CD4-positive, alpha-beta T cell treated with Interferon alpha-2 for 1 hour (primary cell): ENCODE data around the gene RAP1GAP2.

Experiments used
- DNase-seq, 2 donors: peaks; one replicate each; pipeline ENCODE4 v3.0.0-alpha.2; 2020 to 2022

The RAP1GAP2 gene

DNA sequence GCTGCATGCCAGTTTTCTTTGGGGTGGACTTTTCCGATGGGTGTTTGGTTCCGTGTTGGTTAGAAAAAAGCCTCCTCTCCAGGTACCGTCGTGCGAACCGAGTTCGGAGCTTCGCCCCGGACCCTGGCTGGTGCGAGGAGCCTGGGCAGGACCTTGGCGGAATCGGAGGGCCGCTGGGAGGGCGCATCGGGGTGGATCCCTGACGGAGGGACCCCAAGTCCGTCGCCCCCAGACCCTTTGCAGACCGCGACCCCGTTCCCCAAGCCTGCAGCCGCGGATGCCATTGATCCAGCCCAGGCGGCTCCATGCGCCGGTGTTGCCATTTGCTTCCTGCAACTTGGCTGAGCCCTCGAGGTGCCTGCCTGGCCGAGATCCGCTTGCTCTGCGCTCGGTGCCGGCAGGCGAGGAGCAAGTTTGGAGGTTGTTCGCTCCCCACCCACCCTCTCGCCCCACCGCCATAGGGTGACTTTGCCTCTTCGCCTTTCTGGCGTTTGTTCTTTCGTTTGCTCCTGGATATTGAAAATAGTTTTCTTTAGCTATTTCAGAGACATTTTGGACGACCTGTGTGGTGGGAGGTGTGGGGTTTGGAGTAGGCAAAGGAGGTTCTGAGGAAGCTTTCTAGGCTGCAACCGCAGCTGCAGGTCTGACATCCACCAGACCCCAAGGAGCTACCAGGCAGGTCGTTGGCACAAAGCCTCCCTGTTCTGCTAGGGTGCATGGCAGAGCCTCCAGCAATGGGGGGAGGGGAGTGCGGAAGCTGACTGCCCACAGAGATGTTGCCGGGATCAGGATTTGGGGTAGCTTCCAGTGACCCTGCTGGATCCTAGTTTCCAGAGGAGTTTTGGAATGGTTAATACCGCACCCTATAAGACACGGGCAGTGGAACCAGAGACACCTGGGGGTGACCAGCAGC lies 58.2 kb downstream of the RAP1GAP2 start:
- DNase-seq: no peak

DNA sequence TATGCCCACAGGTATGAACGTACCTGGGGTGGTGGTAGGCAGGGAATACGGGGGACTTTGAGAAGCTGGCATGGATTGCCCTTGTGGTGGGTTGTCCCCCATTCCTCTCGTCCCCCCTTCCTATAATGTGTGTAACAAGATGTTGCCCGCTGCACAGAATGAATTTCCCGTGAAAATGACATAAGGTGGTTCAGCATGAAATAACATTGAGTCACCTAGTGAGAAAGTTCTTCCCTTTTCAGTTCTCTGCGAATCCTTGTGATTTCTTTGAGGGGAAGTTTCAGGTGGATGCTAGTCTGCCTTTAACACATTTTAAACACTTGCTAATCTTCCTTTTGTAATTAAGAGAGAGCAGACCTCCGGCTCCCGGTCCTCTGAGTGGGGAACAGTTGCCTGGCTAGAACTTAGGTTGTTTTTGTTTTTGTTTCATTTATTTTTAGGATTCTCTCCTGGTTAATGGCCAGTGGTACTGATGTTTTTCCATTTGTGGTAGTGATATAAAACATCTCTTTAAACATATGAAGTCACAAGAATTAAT lies 58.9 kb downstream of the RAP1GAP2 start:
- no peak for DNase-seq

DNA sequence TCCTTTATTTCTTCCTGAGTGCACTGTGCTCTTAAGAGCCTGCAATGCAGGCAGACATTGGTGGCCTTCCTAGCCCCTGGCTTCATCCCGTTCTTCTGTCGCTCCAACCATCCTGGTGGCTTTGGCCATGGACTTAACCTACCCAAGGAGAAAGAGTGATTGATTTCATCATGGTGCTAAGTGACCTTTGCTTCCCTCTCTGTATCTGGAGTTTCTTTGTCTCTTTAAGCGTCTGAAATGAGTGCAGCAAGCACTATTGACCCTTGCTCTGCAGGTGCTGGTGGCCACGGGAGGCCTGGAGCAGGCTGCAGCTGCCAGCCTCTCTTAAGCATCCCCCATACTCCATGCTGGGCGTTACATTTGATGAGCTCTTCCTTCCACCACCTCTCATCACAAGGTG lies 60.5 kb downstream of the RAP1GAP2 start:
- DNase-seq: no peak

DNA sequence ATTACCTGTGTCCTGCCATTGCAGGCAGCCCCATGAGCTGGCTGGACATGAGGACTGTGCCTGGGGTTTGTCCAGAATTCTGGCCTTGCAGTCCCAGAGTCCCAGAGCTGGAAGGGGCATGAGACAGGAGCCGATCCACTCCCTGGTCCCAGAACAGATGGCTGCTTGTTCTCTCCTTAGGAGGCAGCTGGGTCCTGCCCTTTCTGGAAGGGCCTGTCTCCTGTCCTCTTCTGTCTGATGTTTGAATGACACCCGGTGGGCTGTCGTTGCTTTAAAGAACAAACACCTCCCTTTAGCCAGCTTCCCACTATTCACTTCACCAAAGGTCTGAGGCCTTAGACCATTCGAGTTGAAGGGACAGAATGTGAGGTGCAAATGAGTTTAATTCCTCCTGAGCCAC lies 63.8 kb downstream of the RAP1GAP2 start:
- DNase-seq: no peak

DNA sequence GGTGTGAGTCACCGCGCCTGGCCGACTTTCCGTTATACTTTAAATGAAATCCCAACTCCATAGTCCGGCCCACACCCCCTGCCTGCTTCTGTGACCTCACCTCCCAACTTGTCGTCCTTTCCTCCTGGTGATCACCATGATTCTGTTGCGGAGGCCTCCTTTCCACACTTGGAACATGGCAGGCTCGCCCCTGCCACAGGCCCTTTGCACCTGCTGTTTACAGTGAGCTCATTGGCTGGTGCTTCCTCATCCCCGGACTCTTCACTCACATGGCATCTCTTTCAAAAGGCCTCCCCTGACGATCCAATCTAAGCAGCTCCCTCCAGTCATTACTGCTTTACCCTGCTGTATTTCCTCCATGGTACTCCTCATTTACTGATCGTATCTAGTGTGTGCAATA lies 64.6 kb downstream of the RAP1GAP2 start:
- no peak for DNase-seq

DNA sequence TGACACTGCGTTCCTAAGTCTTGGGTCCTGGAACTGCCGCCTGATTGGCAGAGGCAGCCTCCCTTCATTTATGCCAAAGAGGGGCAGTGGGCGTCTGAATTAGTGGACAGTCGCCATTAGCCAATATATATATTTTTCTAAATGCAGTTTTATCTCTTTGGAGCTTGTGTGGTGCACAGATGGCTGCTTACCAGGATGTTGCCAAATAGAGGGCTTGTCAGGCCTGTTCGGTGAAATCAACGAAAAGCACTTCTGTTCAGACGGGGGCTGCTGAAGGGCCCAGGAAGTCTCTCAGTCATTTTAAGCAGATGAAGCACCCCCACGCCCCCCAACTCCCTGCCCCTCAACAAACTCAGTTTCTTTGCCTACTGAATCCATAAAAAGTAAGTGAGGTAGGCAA lies 66.0 kb downstream of the RAP1GAP2 start:
- DNase-seq: no peak

DNA sequence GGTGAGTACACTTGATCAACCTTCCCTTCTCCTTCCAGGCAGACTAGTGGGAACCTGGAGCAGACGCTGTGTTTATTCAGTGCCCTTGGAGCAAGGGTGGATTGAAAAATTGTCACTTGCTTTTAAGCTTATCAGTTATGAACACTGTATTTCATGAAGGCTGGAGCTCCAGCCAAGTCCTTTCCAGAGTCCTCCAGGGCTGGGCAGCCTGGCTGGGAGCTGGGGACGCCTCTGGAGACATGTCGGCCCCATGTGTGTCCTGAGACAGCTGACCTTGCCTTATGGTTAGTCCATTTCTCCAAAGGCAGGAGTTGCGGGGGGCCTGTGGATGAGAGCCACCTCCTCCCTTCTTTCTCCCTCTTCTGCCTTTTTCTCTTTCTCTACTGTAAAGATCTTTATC lies 67.0 kb downstream of the RAP1GAP2 start:
- no peak for DNase-seq

DNA sequence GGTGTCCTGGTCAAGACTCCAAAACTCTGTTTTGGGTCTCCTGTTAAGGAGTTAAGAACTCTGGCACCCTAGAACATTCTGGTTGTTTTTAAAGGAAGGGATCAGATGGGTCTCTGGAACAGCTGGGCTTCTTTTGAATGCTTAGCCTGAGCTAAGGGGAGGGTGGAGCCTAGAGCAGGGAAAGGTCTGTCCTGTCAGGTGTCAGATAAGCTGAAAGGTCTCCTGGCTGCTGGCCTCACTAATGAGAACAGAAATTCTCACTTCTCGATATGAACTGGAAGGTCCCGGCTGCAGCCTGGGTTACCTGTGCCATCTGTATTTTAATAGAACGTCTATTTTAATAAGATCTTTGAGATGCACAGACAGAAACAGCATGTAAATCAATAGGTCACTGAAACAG lies 69.0 kb downstream of the RAP1GAP2 start:
- DNase-seq: no peak

DNA sequence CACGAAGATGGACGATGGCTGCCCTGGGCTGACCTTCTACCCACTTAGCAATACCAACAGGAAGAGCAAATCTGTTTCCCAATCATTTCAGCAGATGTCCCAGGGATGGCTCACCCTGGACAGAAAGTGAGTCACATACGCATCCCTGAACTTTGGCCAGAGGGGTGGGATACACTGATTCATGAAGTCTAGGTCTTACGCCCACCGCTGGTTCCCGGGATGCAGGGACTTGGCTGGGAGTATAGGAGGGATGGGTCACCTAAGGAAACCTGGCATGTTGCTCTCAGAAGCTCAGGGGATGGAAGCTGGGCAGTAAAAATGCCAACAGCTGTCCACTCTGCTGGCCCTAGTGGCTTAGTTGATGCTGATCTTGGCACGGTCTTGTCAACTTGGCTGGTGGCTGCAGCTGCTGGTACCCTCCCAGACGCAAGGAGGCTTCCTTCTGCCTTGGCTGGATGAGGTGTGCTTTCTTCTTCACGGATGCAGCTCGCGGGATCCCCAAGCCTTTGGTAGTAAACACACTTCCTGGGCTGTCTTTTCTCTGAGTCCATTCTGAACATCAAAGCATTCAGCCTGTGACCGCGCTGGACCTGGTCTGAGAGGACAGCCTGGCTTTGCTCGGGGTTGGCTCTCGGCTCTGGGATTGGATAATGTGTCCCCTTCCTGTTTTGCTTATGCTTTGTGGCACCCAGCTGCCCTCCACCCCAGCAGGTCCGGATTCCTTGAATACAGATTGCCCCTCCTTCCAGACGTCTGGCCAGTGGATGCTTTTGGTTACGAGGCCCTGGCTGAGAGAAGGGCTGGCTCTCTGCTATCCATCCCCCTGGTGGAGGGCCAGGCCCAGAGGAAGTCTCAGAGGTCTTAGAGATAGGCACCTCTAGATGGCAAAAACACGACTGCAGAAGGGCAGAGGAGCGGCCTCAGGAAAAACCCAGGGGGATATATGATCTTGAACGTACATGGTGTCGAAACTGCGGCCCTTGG lies 71.5 kb downstream of the RAP1GAP2 start:
- DNase-seq: no peak

DNA sequence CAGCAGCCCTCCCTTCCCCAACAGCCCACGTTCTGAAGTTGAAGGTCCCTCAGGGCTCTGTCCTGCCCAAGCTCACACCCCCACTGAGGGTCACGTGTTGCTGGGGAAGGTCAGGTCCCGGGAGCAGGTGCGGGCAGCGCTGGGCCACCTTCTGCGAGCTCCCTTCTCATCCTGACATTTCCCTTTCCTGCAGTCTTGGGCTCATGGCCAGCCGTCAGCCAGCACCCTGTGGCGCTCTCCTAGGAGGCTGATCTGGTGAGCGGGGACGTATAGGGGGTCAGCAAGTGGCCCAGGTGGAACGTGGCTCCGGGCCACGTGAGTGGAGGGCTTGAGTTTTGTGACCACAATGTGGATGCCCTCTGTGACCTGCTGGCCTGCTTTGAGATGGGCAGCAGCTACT lies 73.4 kb downstream of the RAP1GAP2 start:
- no peak for DNase-seq

DNA sequence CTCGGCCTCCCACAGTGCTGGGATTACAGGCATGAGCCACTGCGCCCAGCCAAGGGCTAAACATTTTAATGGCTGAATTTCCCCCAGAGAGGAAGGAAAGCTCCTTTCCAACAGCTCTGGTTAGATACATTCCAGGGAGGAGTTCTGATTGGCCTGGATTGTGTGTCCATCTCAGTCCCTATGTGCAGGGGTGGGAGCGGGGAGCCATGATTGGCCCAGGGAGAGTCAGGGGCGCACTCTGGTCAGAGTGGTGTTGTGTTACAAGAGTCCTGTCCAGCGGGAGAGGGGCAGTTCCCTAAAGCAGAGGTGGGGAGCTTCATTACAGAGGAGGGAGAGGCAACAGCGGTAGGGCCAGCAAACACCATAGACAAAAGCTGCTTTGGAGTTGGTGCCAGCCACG lies 75.0 kb downstream of the RAP1GAP2 start:
- DNase-seq: no peak

DNA sequence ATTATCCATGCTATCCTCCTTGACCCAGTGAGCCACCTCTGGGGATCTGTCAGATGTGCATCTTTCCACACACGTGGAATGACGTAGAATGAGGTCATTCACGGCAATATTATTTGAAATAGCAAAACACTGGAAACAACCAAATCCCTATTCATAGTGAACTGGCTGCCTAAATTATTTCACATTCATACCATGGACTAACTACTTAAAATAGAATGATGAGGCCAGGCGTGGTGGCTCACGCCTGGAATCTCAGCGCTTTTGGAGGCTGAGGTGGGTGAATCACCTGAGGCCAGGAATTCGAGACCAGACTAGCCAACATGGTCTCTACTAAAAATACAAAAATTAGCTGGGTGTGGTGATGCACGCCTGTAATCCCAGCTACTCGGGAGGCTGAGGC lies 75.5 kb downstream of the RAP1GAP2 start:
- DNase-seq: no peak

DNA sequence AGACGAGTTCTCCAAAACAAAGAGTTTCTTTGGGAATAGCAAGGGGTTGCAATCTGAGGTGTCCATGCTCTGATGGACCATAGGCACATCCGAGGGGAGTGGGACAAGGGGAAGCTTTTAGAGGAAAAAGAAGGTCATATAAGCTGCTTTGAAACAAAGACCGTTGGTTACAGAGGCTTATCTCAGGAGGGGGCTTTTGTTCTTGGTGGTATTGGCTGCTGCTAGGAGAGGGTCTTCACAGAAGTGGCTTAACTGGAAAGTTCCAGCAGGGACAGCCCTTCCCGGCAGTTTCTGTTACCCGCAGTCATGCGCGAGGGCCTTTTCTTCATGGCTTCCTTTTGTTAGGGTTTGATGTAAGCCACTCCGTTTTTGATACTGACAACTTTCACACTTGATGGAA lies 76.0 kb downstream of the RAP1GAP2 start:
- DNase-seq: no peak

DNA sequence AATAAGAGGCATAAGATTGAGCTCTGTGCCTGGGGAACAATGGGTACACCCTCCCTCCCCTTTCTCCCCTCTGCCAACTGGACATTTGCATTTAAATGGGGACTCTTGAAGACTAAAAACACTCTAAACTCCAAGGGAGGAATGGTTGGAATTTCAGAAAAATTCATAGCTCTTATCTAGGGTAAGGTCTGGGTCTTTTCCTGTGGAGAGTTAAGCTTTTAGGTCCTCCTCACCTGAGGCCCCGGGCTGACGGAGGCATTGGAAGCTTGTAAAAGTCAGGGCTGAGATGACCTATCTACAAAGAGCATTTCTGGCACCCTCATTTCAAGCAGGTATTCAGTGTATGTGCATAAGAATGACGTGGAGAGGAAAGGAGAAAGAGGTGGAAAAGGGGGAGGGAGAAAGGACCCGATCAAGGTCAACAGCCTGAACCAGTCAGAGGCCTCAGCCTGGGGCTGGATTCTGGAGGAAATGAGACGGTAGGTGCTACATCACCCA lies 78.0 kb downstream of the RAP1GAP2 start:
- no peak for DNase-seq

DNA sequence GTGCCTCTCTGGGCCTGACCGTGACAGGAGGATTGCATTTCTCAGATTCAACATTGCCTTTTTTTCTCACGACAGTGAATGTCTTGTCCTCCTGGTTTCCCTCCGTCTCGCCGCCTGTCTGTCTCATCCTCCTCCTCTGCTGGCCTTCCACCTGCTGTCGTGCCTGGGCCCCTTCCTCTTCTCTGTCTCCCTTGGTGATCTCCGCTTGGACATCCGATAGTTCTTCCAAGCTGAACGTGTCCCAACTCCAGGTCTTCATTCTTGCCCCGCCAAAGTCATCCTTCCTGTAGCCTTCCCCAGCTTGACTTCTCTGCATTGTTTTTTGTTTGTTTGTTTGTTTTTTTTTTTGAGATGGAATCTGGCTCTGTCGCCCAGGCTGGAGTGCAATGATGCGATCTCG lies 79.4 kb downstream of the RAP1GAP2 start:
- DNase-seq: no peak

DNA sequence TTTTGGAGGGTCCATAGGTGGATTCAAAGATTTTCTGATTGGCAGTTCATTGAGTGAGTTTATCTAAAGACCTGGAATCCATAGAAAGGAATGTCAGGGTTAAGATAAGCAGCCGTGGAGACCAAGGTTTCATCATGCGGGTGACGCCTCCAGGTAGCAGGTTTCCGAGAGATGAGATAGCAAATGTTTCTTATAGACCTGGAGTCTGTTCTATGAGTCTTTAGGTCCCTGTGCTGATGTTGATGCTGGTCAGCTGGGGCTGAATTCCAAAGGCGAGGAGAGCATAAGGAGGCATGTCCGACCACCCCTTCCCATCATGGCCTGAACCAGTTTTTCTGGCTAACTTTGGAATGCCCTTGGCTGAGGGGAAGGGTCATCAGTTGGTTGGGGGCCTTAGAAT lies 80.2 kb downstream of the RAP1GAP2 start:
- DNase-seq: no peak

DNA sequence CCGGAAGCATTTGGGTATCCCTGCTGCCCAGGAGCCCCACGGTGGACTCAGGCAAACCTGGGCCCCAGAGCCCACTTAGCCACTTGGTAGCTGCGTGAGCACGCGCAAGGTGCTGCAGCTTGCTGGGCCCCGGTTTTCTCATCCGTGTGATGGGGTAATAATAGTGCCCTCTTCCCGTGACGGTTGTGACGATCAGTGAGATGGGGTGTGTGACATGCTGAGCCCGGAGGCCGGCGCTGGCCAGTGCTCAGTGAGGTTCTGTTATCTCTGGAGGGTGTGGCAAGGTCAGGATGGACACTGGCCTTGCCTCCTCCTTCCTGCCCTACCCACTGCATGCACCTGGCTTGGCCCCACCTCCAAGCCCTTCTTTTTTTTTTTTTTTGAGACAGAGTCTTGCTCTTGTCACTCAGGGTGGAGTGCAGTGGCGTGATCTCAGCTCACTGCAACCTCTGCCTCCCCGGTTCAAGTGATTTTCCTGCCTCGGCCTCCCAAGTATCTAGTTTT lies 82.6 kb downstream of the RAP1GAP2 start:
- DNase-seq: no peak

DNA sequence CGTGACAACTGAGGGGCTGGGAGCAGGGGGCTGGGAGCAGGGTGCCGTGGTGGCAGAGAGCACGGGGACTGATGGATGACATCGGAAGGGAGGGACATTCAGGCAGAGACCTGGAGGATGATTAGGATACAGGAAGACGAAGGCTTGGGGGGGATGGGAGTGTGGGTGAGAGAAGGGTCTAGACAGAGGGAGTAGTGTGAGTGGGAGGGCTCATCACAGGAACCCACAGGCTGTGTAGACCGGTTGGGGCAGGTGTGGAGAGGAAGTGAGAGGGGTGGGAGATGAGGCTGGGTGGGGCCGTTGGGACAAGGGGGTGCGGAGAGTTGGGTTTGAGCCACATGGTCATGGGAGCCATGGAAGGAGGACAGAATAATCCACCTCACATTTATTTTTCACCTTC lies 83.8 kb downstream of the RAP1GAP2 start:
- no peak for DNase-seq

DNA sequence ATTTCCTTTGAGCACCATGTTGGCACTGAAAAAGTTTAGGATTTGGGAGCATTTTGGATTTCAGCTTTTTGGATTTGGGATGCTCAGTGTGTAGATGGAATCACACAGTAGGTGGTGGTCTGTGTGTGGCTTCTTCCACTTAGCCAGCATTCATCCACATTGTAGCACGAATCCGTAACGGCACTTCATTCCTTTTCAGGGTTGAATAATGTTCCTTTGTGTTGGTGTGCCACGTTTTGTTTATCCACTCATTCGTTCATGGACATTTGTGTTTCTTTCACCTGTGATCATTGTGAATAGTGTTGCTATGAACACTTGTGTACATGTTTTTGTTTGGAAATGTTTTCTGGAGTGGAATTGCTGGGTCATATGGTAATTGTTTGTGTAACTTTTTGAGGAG lies 85.1 kb downstream of the RAP1GAP2 start:
- no peak for DNase-seq

DNA sequence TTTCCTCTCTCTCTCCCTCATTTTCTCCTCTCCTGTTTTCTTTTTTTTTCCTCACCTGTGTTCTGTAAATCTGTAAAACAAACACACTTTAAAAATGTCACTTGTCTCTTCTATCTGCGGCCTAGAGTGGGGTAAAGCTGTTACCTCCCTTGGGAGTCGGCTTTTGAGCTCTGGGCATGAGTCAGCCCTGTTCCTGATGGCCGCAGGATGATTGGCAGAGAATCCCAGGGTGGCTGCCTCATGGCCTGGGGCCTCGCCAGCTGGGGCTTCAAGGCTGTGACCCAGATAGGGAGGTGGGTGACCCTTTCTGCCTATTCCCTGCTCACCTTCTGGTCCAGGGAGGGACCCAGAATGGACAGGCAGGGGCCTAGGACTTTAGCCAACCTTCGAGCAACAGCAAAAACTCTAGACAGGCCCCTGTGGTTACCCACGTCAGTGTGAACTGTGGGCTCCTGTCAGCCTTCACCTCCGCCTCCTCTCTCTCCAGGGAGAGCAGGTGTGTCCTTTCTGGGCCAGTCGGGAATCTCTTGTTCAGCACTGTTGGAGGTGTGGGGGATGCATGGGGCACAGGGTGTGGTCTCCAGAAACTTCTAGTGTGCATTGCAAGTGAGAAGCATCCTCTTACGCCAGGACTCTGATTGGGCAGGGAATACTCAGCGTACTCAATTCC lies 87.4 kb downstream of the RAP1GAP2 start:
- no peak for DNase-seq

DNA sequence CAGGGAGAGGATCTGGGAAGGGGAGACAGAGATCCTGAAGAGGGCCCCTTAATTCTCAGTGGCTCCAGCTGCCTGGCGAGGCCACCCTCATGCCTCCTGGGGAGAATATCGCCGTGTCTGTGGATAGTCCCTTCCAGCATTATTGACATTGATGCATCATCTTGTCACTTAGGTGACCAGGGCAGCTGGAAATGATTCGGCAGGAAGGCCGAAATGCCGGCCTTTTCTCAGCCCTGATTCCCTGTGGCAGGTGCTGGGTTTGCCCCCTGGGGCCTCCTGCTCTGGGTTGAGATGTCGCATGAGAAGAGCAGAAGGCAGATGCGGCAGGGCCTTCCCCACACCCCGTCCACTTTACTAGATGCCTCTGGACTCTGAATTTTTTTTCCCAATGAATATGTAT lies 89.5 kb downstream of the RAP1GAP2 start:
- no peak for DNase-seq

DNA sequence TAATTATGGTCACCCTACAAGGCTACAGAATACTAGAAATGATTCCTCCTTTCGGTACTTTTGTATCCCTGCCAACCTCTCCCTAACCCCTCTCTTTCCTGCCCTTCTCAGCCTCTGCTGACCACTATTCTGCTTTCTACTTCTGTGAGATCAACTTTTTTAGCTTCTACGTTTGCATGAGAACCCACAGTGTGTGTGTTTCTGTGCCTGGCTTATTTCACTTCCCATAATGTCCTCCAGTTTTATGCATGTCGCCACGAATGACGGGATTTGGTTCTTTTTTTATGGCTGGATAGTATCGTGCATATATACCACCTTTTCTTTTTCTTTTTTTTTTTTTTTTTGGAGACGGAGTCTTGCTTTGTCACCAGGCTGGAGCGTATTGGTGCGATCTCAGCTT lies 92.1 kb downstream of the RAP1GAP2 start:
- no peak for DNase-seq

DNA sequence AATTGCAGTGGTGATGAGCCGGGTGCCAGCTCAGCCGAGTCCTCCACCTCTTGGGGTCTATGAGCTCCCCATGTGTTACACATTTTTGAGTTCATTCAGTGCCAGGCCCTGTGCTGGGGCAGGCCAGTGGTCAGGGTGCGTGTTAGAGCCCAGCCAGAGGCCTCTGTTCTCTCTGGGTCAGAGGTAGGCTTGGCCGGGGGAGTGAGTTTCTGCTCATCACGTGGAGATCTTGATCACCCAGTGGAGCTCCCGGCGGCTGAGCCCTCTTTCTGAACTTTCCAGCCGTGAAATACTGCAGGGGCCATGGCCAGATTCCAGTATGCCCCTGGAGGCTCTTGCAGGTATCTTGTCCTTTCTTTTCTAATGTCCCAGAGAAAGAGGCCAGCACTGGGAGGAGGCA lies 93.0 kb downstream of the RAP1GAP2 start:
- no peak for DNase-seq
